ENCODE measurements around the gene RAB11FIP3. TPM values are rescaled to one million over a fixed set of nuclear protein-coding genes. Genes with fewer than 3 reads are reported as not detected.

RAB11FIP3 gene
- total and polyA plus RNA-seq, 8 donors = 28.1 to 64.0 (median 54.0) TPM

- Histone ChIP-seq H3K4me1 (peaks cover 0 to 39% of the 10 kb centered on the region in 2 donors), H3K9me3 (no peaks in the 10 kb centered on the region), H3K27me3 (no peaks in the 10 kb centered on the region), H3K4me3 (peak within 1 kb of the TSS; percentile 51 to 58), H3K27ac (peak within 1 kb of the TSS; percentile 68 to 72), H3K36me3 (no peaks in the 10 kb centered on the region)
- intact Hi-C loops (cut with DNase I) = no loop called here
- ATAC-seq (no peak), DNase-seq (peak in 2 of 4 donors; percentile 41 to 86)
- no peak for TF ChIP-seq CTCF (IDR thresholded peaks at IDR 0.05)
These were observed 28.3 kb upstream of the RAB11FIP3 start, which contains the start of gene NME4 for GRCh38 chr16:397135-397661. Gene NME4 (plus strand): TSS chr16:397199. CDS start chr16:397223, 24 bp downstream.

- peak overlapping the region in 1 of 2 donors; percentile 28 for H3K27ac ChIP-seq
- no peaks in the 10 kb centered on the region for H3K27me3 ChIP-seq
- peak overlapping the region in 1 of 2 donors; percentile 51 for H3K4me3 ChIP-seq
- ATAC-seq (peak; percentile 8), DNase-seq (peak in 3 of 4 donors; percentile 68 to 87 (median 83))
- no peaks in the 10 kb centered on the region for H3K36me3 ChIP-seq
- intact Hi-C loops (cut with DNase I) = no loop called here
- H3K4me1 ChIP-seq = peaks cover 6 to 41% of the 10 kb centered on the region in 2 donors
- peak; percentile 22 to 47 for TF ChIP-seq CTCF (IDR thresholded peaks at IDR 0.05)
- H3K9me3 ChIP-seq = no peaks in the 10 kb centered on the region
These were observed 27.6 kb upstream of the RAB11FIP3 start for GRCh38 chr16:397736-398332.

- no peak for TF ChIP-seq CTCF (IDR thresholded peaks at IDR 0.05)
- no peak for ATAC-seq
- H3K4me1 ChIP-seq = peaks cover 6 to 43% of the 10 kb centered on the region in 2 donors
- H3K27ac ChIP-seq = no peak overlapping the region
- no peaks in the 10 kb centered on the region for H3K9me3 ChIP-seq
- intact Hi-C loops (cut with DNase I) = no loop called here
- DNase-seq = no peak
- H3K4me3 ChIP-seq = no peak overlapping the region
- no peaks in the 10 kb centered on the region for H3K36me3 ChIP-seq
- H3K27me3 ChIP-seq = no peaks in the 10 kb centered on the region
These were observed 26.7 kb upstream of the RAB11FIP3 start for GRCh38 chr16:398561-399339.

- intact Hi-C loops (cut with DNase I) = no loop called here
- DNase-seq = no peak
- H3K27ac ChIP-seq = peak overlapping the region in 1 of 2 donors; percentile 88
These were observed 26.0 kb upstream of the RAB11FIP3 start for GRCh38 chr16:399340-400019.

More at GRCh38 chr16:399340-400019, 26.0 kb upstream of the RAB11FIP3 start:
- no peak for TF ChIP-seq CTCF (IDR thresholded peaks at IDR 0.05)
- H3K9me3 ChIP-seq = no peaks in the 10 kb centered on the region
- no peaks in the 10 kb centered on the region for H3K36me3 ChIP-seq
- no peak overlapping the region for H3K4me3 ChIP-seq
- H3K27me3 ChIP-seq = no peaks in the 10 kb centered on the region
- no peak for ATAC-seq
- peaks cover 6 to 43% of the 10 kb centered on the region in 2 donors for H3K4me1 ChIP-seq
